Activated gamma-delta T cell treated with anti-CD3 and anti-CD28 coated beads, Interleukin-2, amount 50 U/mL, for 16 hours (primary cell): ENCODE data around the gene KCNJ6.
"Not testable (repeated sequence)": the region's sequence is repeated elsewhere in the genome, so short reads cannot be mapped to it uniquely, and the experiment has no call there.

Source experiments
- DNase-seq: peaks from one replicate; pipeline ENCODE4 v3.0.0-alpha.2; 2020; ENCODE audit warnings: low read depth

KCNJ6 gene

GRCh38 chr21:37644636-37645035 is 271.6 kb downstream of the KCNJ6 start:
- no peak for DNase-seq

GRCh38 chr21:37643862-37644261 is 272.4 kb downstream of the KCNJ6 start:
- not testable (repeated sequence) for DNase-seq

DNA sequence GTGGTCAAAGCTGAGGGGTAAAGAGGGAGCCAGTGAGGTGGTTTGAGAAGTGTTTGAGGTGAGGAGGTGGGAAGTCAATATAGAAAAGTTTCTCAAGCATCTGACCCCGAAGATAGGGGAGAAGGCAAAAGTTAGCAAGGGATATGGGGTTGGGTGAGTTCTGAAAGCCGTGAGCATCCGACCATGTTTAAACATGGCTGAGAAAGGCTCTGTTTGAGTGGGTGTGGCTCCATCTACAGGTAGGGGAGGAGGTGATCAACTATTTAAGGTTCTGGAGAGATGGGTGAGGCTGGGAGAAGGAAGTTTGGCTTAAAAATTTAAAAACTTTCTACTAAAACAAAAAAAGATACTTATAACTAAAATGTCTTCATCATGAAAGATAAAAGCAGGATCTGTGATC is 273.8 kb downstream of the KCNJ6 start:
- DNase-seq = no peak

- no peak for DNase-seq
Observed at GRCh38 chr21:37639756-37640155, 276.5 kb downstream of the KCNJ6 start.

- DNase-seq = no peak
Observed at GRCh38 chr21:37636152-37636860, 280.0 kb downstream of the KCNJ6 start.

DNA sequence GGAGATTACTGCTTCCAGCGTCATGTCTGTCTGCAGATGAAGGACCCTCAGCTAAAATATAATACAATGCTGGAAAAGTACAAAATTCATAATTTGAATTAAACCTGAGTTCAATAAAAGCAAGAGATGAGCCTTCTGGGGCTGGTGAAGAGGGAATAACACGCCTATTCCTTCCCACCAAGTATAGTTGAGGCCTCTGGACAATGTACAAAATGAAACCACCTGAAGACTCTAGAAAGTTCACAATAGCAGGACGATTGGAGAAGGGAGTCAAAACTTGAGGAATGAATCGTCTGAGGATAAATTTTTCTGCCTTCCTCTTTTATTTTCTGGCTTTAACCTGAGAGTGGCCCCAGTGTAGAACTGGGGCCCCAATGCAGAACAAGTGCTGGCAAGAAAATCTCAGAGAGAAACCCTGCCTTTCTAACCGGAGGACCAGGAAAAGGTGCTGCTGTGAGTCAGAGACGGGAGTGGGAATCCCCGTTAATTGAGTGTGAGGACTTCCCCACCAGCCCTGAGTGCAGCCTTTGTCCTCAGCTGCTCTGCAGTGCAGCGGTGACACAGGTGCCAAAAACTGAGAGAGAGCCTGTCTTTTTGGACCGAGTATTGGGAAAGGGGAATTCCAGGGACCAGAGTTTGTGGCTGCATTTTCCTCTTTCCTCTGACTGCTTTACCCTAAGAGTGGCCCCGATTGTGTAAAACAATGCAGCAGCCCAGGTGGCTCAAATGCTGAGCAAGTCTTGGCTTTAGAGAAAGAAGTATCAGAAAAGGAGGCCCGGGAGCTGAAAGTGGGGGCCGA is 284.7 kb downstream of the KCNJ6 start:
- no peak for DNase-seq

- DNase-seq = no peak
Observed at GRCh38 chr21:37630872-37631271, 285.4 kb downstream of the KCNJ6 start.

- no peak for DNase-seq
Observed at GRCh38 chr21:37628362-37628761, 287.9 kb downstream of the KCNJ6 start.

DNA sequence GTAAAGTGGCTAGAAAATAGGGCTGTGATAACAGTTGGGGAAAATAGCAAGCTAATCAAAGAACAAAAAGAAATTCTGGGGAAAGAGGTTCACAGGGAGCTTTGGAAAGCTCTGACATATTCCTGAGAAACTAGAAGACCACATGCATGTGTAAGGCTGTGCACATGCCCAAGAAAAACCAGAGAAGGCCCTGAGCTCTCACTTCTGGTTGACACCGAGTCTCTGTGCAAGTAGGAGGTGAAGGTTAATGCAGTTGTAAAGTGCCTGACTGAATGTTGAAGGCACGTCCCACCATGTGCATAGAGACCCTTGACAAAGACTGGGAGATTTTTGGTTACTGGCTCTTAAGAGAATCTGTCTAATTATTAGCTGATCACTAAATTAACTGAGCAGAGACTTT is 288.7 kb downstream of the KCNJ6 start:
- DNase-seq = no peak

- DNase-seq = no peak
Observed at GRCh38 chr21:37627074-37627473, 289.2 kb downstream of the KCNJ6 start.

- no peak for DNase-seq
Observed at GRCh38 chr21:37626320-37626719, 289.9 kb downstream of the KCNJ6 start.

DNA sequence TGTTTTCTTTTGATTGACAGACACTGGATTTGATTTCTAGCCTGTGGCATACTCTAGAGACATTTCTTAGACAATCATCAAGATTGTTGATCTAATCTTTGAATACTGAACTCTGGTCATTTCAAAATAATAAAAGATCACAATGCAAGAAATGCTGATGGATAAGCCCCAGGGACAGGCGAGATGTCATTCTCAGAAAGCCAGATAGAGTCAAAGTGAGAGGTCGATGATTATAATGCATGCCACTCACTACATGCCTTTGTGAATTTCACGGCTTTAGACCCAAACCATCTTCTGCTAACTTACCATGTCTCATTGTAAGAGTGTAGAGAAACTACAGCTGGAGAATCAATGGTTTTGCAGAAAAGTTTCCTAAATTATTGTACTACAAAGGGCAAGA is 292.6 kb downstream of the KCNJ6 start:
- no peak for DNase-seq

GRCh38 chr21:37623183-37623582 is 293.1 kb downstream of the KCNJ6 start:
- no peak for DNase-seq

DNA sequence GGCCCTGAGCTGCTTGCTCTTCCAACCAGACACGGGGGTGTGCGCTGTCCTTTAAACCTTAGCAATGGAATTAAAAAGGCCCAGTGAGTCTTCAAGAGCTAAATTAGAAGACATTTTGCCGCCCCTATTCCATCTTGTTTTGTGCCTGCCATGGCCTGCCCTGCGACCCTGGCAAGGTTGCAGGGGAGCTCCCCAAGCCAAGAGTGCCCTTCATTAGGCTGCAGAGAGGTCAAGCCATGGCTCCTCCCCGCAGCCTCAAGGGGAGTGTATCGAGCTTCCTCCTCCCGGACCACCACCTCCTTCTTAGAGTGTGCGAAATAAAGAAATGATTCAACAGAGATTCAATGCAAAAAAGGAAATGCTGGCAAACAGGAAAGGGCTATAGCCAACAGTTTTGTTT is 293.5 kb downstream of the KCNJ6 start:
- DNase-seq = no peak

DNA sequence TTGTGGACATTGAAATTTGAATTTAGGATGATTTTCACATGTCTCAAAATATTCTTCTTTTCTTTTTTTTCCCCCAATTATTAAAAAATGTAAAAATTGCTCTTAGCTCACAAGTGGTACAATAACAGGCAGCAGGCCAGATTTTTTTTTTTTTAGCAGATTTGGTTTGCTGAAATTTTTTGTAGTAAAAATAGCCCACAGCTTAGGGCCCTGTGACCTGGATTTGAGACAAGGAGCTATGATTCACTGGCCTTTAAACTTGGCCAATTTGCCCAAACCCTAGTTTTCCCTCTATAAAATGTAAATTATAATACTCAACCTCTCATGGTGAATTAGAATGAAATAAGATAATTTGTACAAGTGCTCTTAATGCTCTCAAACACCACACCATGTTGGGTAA is 295.9 kb downstream of the KCNJ6 start:
- no peak for DNase-seq

DNA sequence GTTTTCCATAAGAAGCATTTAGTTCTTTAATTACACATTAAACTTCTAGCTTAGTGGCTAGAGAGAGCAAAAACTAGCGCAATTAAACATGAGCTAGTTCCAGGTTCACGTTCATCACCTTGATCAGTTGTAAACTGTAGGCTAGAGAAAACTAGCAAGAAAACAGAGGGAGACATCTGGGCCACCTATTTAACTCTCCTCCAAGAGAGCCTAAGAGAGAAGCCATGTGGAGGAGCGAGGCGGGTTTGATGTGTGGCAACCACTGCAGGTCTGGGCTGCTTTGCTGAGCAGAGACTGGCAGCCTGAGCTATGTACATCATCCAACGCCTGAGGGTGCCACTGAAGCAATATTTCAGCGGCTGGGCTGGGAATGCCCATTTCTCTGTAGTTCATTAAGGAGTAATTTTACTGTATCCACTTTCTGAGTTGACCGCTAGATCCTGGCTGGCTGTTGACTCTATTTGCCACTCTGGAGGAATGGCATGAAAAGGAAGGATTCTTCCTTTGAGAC is 296.7 kb downstream of the KCNJ6 start:
- DNase-seq = no peak

DNA sequence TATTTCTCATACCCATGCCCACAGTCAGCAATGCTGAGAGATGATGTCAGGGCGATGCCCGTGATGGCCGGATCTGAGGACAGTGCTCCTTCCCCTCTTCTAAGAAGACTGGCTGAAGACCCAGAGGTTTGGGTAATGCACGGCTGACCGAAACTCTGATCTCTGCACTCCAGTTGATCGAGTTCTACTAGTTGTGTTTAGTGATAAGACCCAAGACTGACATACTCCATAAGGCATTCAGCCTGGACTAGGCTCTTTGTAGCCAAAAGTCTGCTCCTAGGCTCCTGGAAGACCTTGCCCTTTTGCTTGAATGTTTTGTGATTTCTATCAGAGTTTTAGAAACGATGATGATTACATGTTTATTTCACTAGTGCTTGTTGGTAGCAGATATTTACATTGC is 298.2 kb downstream of the KCNJ6 start:
- no peak for DNase-seq

GRCh38 chr21:37615962-37616361 is 300.3 kb downstream of the KCNJ6 start:
- DNase-seq = no peak

DNA sequence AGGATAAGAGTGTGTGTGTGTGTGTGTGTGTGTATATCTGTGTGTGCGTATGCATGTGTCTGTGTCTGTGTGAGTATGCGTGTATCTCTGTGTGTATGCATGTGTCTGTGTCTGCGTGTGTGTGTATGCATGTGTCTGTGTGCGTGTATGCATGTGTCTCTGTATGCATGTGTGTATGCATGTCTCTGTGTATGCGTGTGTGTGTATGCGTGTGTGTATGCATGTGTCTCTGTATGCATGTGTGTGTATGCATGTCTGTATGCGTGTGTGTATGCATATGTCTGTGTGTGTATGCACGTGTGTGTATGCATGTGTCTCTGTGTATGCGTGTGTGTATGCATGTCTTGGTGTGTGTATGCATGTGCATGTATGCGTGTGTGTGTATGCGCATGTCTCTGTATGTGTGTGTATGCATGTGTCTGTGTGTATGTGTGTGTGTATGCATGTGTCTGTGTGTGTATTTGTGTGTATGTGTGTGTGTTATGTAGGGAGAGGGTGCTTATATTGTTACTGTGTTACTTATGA is 301.8 kb downstream of the KCNJ6 start:
- DNase-seq = no peak

DNA sequence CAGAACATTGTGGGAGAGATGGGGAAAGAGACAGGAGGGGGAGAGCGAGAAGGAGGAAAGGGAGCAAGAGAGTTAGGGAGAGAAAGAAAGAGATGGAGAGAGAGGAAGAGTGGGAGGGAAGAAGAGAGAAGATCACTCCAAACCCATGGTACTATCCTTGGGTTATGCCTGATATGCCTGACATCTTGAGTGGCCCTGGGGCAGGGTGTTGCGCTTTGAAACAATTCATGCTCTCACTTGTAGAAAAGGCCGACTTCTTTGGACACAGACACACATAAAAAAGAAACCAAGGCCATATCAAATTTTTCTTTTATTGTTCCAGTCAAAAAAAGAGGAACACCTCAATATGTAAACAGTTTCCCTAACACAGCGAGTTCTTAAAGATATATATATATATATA is 309.2 kb downstream of the KCNJ6 start:
- no peak for DNase-seq

- no peak for DNase-seq
Observed at GRCh38 chr21:37606549-37606948, 309.7 kb downstream of the KCNJ6 start.

GRCh38 chr21:37605006-37605405 is 311.3 kb downstream of the KCNJ6 start:
- no peak for DNase-seq

DNA sequence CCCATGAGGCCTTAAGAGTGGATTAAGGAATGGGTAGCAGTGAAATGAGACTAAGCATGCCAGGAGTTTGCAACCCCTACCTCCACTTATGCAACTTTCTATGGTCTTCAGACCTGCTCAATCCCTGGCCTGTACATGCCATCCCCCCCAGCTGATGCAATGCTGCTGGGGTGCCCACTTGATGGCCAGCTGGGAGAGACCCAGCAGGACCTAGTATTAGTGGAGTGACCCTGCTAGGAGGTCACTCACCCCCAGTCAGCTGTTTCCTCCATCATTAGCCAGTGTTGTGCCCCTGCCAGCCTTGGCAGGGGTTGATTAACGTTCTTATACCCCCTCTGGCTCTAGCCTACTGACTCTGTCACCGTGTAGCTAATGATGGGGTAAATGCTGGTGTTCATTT is 313.1 kb downstream of the KCNJ6 start:
- no peak for DNase-seq
